Stomach (tissue), 9 donors: ENCODE results near the gene REV3L. TPM values are rescaled to one million over a fixed set of nuclear protein-coding genes. Genes with fewer than 3 reads are reported as not detected.

Experiments used
- DNase-seq, 2 donors: peaks; one replicate each; pipeline versions ENCODE4 v3.0.0 to v3.0.0-alpha.2; 2013 to 2019
- H3K27ac ChIP-seq, 5 donors: fragments of 200-600 bp in 4 of 5; sonication (generic) in 4 of 5; one replicate each; pipeline ENCODE4 v1.5.1; 2013 to 2019; ENCODE audit warnings: mild to moderate bottlenecking in 1 of 5, moderate library complexity in 1 of 5
- H3K27me3 ChIP-seq, 3 donors: fragments of 200-600 bp; sonication (generic); one replicate each; pipeline ENCODE4 v1.5.1; 2017 to 2019; ENCODE audit warnings: mixed run types in 1 of 3
- H3K36me3 ChIP-seq, 4 donors: fragments of 200-600 bp; sonication (generic); 1 replicate in 3 of 4; 2 replicates in 1 of 4; pipeline ENCODE4 v1.5.1; 2016 to 2019
- H3K4me1 ChIP-seq, 4 donors: fragments of 200-600 bp; sonication (generic); one replicate each; pipeline ENCODE4 v1.5.1; 2016 to 2019
- H3K4me3 ChIP-seq, 4 donors: fragments of 200-600 bp; sonication (generic) in 3 of 4; one replicate each; pipeline ENCODE4 v1.5.1; 2016 to 2019; ENCODE audit warnings: mild to moderate bottlenecking in 1 of 4
- H3K9me3 ChIP-seq, 4 donors: fragments of 200-600 bp; sonication (generic); one replicate each; pipeline ENCODE4 v1.5.1; 2016 to 2019
- CTCF ChIP-seq, 7 experiments: fragments of 450-650 bp in 4 of 7; fragments of 200-600 bp in 3 of 7; sonication (generic) in 3 of 7; IDR thresholded peaks; one replicate each; pipeline ENCODE4 v1.5.1; 2016 to 2019; ENCODE audit warnings: antibody characterized with exemption in 7 of 7, control low read depth in 2 of 7, mild to moderate bottlenecking in 1 of 7
- EP300 ChIP-seq: sonication (generic); formaldehyde crosslinking; IDR thresholded peaks from one replicate; pipeline ENCODE4 v1.6.1; 2017; ENCODE audit warnings: antibody characterized with exemption
- POLR2A ChIP-seq, 4 donors: fragments of 450-650 bp; IDR thresholded peaks; one replicate each; pipeline ENCODE4 v1.6.1; 2016; ENCODE audit warnings: antibody characterized with exemption in 4 of 4, control low read depth in 2 of 4, mild to moderate bottlenecking in 1 of 4, moderate library complexity in 1 of 4
- POLR2AphosphoS5 ChIP-seq, 3 donors: sonication (generic); formaldehyde crosslinking; IDR thresholded peaks; one replicate each; pipeline ENCODE4 v1.6.1; 2016; ENCODE audit warnings: antibody characterized with exemption in 3 of 3
- WGBS, 5 donors: extraction: QIAGEN DNeasy Blood & Tissue Kit in 3 of 5; methylation state at CpG; one replicate each; pipeline versions ENCODE4 v1.1.5 to v1.1.7; 2013 to 2018; 5-methylcytosine and 5-hydroxymethylcytosine counted together
- intact Hi-C: fragments of 100-400 bp; cut with DNase I; formaldehyde crosslinking; loops from one replicate; pipeline ENCODE4 v1.15.1; 2023; ENCODE audit warnings: low total_unique reads
- polyA plus RNA-seq, 3 donors: library from polyadenylated mRNA; stranded (reverse); fragments of 200-250 nt; gene quantifications; one replicate each; pipeline ENCODE4 v1.2.3, GENCODE V29; 2013
- total RNA-seq, 5 donors: library from RNA; depleted of rRNA; stranded (reverse); fragments of >200 nt; gene quantifications; one replicate each; pipeline versions ENCODE4 v1.1.0 to v1.2.3, GENCODE V29; 2014 to 2016
- donor health status: healthy with polysubstance abuse.
- donor health status: Bipolar disorder and iron deficiency.
- donor health status: healthy.

Gene REV3L
- total and polyA plus RNA-seq, 8 donors: 9.0 to 170 (median 28.3) TPM

- no peak for DNase-seq
- H3K27me3 ChIP-seq: no peaks in the 10 kb centered on the region
Observed at GRCh38 chr6:111527367-111527766, 44.3 kb upstream of the REV3L start.

GRCh38 chr6:111524735-111525134, 41.7 kb upstream of the REV3L start:
- no peak for TF ChIP-seq POLR2AphosphoS5 (IDR thresholded peaks at IDR 0.05)
- TF ChIP-seq POLR2A (IDR thresholded peaks at IDR 0.05): no peak
- no peak for TF ChIP-seq EP300
- no peak for TF ChIP-seq CTCF (IDR thresholded peaks at IDR 0.05)

More at GRCh38 chr6:111527367-111527766, 44.3 kb upstream of the REV3L start:
- H3K4me3 ChIP-seq: no peak overlapping the region
- no peaks in the 10 kb centered on the region for H3K9me3 ChIP-seq
- H3K36me3 ChIP-seq: no peaks in the 10 kb centered on the region
- TF ChIP-seq CTCF (IDR thresholded peaks at IDR 0.05) (no peak), POLR2A (IDR thresholded peaks at IDR 0.05) (no peak), EP300 (no peak), POLR2AphosphoS5 (IDR thresholded peaks at IDR 0.05) (no peak)
- peaks cover 0 to 27% (median 7%) of the 10 kb centered on the region in 4 donors for H3K4me1 ChIP-seq
- intact Hi-C loops: no loop called here
- H3K27ac ChIP-seq: no peak overlapping the region

GRCh38 chr6:111524252-111524651, 41.2 kb upstream of the REV3L start:
- no peaks in the 10 kb centered on the region for H3K27me3 ChIP-seq
- H3K36me3 ChIP-seq: no peaks in the 10 kb centered on the region
- H3K27ac ChIP-seq: no peak overlapping the region
- peaks cover 0 to 27% (median 7%) of the 10 kb centered on the region in 4 donors for H3K4me1 ChIP-seq
- intact Hi-C loops: no loop called here
- no peak for DNase-seq
- TF ChIP-seq CTCF (IDR thresholded peaks at IDR 0.05) (no peak), POLR2AphosphoS5 (IDR thresholded peaks at IDR 0.05) (no peak), POLR2A (IDR thresholded peaks at IDR 0.05) (no peak), EP300 (no peak)
- no peak overlapping the region for H3K4me3 ChIP-seq
- H3K9me3 ChIP-seq: no peaks in the 10 kb centered on the region
- 78 to 88% (median 81%) methylated on average over 4 of the region's 4 CpGs for WGBS, 5 donors

More at GRCh38 chr6:111524735-111525134, 41.7 kb upstream of the REV3L start:
- Histone ChIP-seq H3K4me1 (peaks cover 0 to 27% (median 7%) of the 10 kb centered on the region in 4 donors), H3K4me3 (no peak overlapping the region), H3K27ac (no peak overlapping the region), H3K9me3 (no peaks in the 10 kb centered on the region), H3K27me3 (no peaks in the 10 kb centered on the region), H3K36me3 (no peaks in the 10 kb centered on the region)
- intact Hi-C loops: no loop called here
- no peak for DNase-seq

GRCh38 chr6:111523484-111524167, 40.6 kb upstream of the REV3L start:
- no peak overlapping the region for H3K27ac ChIP-seq
- no peaks in the 10 kb centered on the region for H3K36me3 ChIP-seq
- DNase-seq: no peak
- TF ChIP-seq POLR2AphosphoS5 (IDR thresholded peaks at IDR 0.05) (no peak), POLR2A (IDR thresholded peaks at IDR 0.05) (no peak), EP300 (no peak), CTCF (IDR thresholded peaks at IDR 0.05) (no peak)
- H3K4me3 ChIP-seq: no peak overlapping the region
- no peaks in the 10 kb centered on the region for H3K9me3 ChIP-seq
- intact Hi-C loops: no loop called here
- H3K4me1 ChIP-seq: peaks cover 0 to 27% (median 7%) of the 10 kb centered on the region in 4 donors
- 51 to 67% (median 60%) methylated on average over 2 of the region's 2 CpGs for WGBS, 5 donors
- H3K27me3 ChIP-seq: no peaks in the 10 kb centered on the region
